H54 (cell line): ENCODE measurements around the gene S1PR4.
A peak's percentile ranks its signal among the peaks of the same experiment; 100 is the strongest.
"Not testable (repeated sequence)": the region's sequence is repeated elsewhere in the genome, so short reads cannot be mapped to it uniquely, and the experiment has no call there.

ENCODE experiments used
- DNase-seq: peaks from one replicate; pipeline ENCODE4 v3.0.0; 2011; ENCODE audit warnings: low spot score, mixed read lengths; ENCODE audit not compliant: insufficient read length
- FAIRE-seq: peaks from 3 replicates; lab custom pipeline; 2011; peaks lifted over from hg19 to GRCh38; lab: Jason Lieb, UNC
- POLR2A ChIP-seq: IDR thresholded peaks from 2 replicates; pipeline ENCODE4 v1.6.1; 2011; ENCODE audit warnings: low read depth, mild to moderate bottlenecking, low read length

Gene S1PR4

GRCh38 chr19:3145909-3146676 is 32.5 kb upstream of the S1PR4 start:
- no peak for DNase-seq
- FAIRE-seq: no peak
- no peak for TF ChIP-seq POLR2A

- DNase-seq: no peak
- FAIRE-seq: no peak
- TF ChIP-seq POLR2A: no peak
Observed at GRCh38 chr19:3146677-3147100, 31.9 kb upstream of the S1PR4 start.

GRCh38 chr19:3148503-3148902 is 30.1 kb upstream of the S1PR4 start:
- FAIRE-seq: no peak
- no peak for DNase-seq
- no peak for TF ChIP-seq POLR2A

DNA sequence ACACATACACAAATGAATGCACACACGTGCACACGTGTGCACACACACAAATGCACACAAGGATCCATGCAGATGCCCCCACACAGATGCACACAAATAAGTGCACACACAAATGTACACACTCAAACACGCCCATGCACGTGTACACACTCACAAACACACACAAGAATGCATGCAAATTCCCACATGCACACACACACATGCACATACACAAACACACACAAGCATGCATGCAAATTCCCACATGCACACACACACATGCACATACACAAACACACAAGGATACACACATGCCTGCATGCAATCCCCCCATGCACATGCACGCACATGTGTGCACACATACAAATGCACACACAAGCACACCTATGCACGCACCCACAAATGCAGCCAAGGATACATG is 29.5 kb upstream of the S1PR4 start:
- FAIRE-seq (no peak), DNase-seq (no peak)
- no peak for TF ChIP-seq POLR2A

GRCh38 chr19:3149526-3150505 is 28.8 kb upstream of the S1PR4 start:
- no peak for FAIRE-seq
- DNase-seq: no peak
- no peak for TF ChIP-seq POLR2A

- no peak for TF ChIP-seq POLR2A
- DNase-seq: no peak
- FAIRE-seq: no peak
Observed at GRCh38 chr19:3150739-3151329, 27.7 kb upstream of the S1PR4 start.

DNA sequence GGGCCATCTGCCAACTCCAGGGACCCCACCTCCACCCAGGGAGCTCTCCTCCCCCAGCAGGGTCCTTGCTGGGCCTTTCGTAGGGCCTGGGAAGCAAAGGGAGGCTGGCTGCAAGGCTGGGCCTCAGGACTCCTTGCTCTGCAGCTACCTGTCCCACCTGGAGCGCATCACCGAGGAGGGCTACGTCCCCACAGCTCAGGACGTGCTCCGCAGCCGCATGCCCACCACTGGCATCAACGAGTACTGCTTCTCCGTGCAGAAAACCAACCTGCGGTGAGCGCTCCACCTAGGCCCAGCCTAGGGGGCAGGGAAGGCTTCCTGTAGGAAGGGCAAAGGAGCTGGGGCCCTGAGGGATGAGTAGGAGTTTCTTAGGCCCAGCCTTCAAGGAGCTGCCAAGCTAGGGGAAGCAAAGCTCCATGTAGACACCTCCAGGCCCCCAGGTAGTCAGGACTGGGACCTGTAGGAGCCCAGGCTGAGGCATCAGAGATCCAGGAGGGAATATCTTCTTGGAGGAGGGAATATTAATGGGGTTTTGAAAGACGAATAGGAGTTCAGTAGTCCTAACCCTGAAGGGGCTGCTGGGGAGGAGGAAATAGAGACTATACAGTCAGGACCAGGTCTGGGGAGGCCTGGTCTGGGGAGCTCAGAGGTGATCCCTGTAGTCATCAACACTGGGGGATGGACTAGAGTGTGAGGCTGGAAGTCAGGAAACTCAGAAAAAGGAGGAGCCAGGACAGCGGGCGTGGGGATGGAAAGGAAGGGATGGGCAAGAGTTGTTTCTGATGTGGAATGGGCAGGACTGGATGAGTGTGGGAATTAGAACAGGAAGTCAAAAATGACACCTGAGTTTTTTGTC is 26.8 kb upstream of the S1PR4 start:
- no peak for DNase-seq
- TF ChIP-seq POLR2A: no peak
- FAIRE-seq: no peak

- no peak for DNase-seq
- no peak for TF ChIP-seq POLR2A
- no peak for FAIRE-seq
Observed at GRCh38 chr19:3152419-3152780, 26.2 kb upstream of the S1PR4 start.

DNA sequence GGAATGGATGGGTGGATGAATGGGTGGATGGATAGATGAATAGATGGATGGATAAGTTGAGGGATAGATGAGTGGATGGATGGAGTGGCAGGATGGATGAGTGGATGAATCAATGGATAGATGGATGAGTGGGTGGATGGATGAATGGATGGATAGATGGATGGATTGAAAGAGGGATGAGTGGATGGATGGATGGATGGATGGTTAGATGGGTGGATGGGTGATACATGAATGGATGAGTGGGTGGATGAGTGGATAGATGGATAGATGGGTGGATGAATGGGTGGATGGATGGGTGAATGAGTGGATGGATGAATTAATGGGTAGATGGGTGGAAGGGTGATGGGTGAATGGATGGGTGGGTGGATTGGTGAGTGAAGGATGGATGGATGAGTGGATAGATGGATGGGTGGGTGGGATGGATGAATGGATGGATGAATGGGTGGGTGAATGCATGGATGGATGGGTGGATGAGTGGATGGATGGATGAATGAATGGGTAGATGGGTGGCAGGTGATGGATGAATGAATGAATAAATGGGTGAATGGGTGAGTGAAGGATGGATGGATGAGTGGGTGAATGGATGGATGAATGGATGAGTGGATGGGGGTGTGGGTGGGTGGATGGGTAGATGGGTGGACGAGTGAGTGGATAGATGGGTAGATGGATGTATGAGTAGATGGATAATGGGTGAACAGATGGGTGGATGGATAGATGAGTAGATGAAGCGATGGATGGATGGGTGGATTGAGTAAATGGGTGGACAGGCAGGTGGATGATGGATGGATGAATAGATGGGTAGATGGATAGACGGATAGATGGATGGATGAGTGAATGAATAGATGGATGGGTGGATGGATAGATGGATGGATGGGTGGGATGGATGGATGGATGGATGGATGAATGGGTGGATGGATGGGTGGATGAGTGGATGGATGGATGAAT is 25.0 kb upstream of the S1PR4 start:
- FAIRE-seq (no peak), DNase-seq (no peak)
- no peak for TF ChIP-seq POLR2A

DNA sequence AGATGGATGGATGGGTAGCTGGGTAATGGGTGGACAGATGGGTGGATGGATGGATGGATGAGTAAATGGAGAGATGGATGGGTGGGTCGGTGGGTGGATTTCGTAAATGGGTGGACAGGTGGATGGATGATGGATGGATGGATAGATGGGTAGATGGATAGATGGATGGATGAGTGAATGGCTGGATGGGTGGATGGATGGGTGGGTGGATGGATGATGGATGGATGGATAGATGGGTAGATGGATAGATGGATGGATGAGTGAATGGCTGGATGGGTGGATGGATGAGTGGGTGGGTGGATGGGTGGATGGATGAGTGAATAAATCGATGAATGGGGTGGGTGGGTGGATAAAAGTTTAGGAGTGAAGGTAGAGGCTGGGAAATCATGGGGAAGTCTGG is 24.1 kb upstream of the S1PR4 start:
- not testable (repeated sequence) for FAIRE-seq, DNase-seq

- TF ChIP-seq POLR2A: peak; percentile 83
- FAIRE-seq (peak; percentile 78), DNase-seq (peak; percentile 99)
Observed at GRCh38 chr19:3154957-3155736, 23.4 kb upstream of the S1PR4 start.

- no peak for TF ChIP-seq POLR2A
- FAIRE-seq (no peak), DNase-seq (no peak)
Observed at GRCh38 chr19:3157096-3157845, 21.3 kb upstream of the S1PR4 start.
